HCT116 (cell line): ENCODE measurements around the gene KIF14.

ENCODE experiments used
- EZH2 ChIP-seq: fragments of 200-600 bp; sonication (generic); IDR thresholded peaks from 2 replicates; pipeline ENCODE4 v1.6.1; 2017; ENCODE audit warnings: antibody characterized with exemption, mixed run types
- POLR2A ChIP-seq: IDR thresholded peaks from 2 replicates; pipeline ENCODE4 v1.7.0; 2011; ENCODE audit warnings: borderline replicate concordance; ENCODE audit not compliant: insufficient read depth, insufficient read length; ENCODE audit errors: extremely low read depth
- POLR2AphosphoS5 ChIP-seq: IDR thresholded peaks from 2 replicates; pipeline ENCODE4 v1.6.1; 2011; ENCODE audit warnings: mild to moderate bottlenecking, low read depth, low read length, moderate library complexity
- RAD21 ChIP-seq: IDR thresholded peaks from 2 replicates; pipeline ENCODE4 v1.6.1; 2012; ENCODE audit warnings: low read depth, mild to moderate bottlenecking
- SRF ChIP-seq: IDR thresholded peaks from 2 replicates; pipeline ENCODE4 v1.6.1; 2012; ENCODE audit warnings: low read depth
- TCF7L2 ChIP-seq: IDR thresholded peaks from 2 replicates; pipeline ENCODE4 v1.7.0; 2011; ENCODE audit warnings: borderline replicate concordance, inconsistent platforms; ENCODE audit not compliant: insufficient read depth, insufficient read length; ENCODE audit errors: extremely low read depth
- ZNF274 ChIP-seq: fragments of 200-500 bp; sonication (Bioruptor generic); IDR thresholded peaks from 2 replicates; pipeline ENCODE4 v1.6.1; 2014; ENCODE audit warnings: mild to moderate bottlenecking, low read depth, low read length, inconsistent platforms
- TF ChIP-seq, protein P1 (sequence below): IDR thresholded peaks from 2 replicates; pipeline ENCODE4 v1.6.1; 2012; ENCODE audit warnings: low read depth
- TF ChIP-seq, protein P2 (sequence below): IDR thresholded peaks from 2 replicates; pipeline ENCODE4 v1.6.1; 2012
- TF ChIP-seq, protein P3 (sequence below), 3 experiments: fragments of 200-600 bp in 1 of 3; sonication (generic) in 1 of 3; IDR thresholded peaks in 2 of 3; conservative IDR thresholded peaks in 1 of 3; 2 replicates each; pipeline ENCODE4 v1.5.1; 2012 to 2017; ENCODE audit warnings: low read depth in 2 of 3, low read length in 2 of 3, antibody characterized with exemption in 1 of 3, borderline replicate concordance in 1 of 3, control low read depth in 1 of 3, mild to moderate bottlenecking in 1 of 3, mixed read lengths in 1 of 3, mixed run types in 1 of 3, moderate library complexity in 1 of 3; ENCODE audit not compliant: insufficient read depth in 1 of 3

DNA sequence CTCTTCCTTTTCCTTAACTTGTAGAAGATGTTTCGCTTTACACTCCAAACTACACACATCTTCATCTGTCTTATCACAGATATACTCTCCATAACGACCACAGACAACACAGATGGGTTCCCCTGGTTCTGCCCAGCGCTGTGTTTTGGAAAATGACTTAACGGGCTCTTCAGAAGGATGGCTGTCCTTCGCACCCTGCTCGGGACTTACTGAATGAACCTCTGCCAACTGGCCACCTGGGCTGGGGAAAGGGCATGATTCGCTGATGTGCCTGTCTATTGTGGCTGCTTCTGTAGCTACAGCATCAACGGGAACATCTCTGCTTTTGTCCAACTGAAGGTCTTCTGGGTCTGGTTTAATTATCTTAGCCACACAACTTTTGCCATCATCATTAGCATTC is 45.8 kb upstream of the KIF14 start:
- TF ChIP-seq POLR2A (no peak), TCF7L2 (no peak), POLR2AphosphoS5 (no peak), SRF (no peak), EZH2 (no peak), RAD21 (no peak), ZNF274 (no peak)
- TF ChIP-seq, protein P1, sequence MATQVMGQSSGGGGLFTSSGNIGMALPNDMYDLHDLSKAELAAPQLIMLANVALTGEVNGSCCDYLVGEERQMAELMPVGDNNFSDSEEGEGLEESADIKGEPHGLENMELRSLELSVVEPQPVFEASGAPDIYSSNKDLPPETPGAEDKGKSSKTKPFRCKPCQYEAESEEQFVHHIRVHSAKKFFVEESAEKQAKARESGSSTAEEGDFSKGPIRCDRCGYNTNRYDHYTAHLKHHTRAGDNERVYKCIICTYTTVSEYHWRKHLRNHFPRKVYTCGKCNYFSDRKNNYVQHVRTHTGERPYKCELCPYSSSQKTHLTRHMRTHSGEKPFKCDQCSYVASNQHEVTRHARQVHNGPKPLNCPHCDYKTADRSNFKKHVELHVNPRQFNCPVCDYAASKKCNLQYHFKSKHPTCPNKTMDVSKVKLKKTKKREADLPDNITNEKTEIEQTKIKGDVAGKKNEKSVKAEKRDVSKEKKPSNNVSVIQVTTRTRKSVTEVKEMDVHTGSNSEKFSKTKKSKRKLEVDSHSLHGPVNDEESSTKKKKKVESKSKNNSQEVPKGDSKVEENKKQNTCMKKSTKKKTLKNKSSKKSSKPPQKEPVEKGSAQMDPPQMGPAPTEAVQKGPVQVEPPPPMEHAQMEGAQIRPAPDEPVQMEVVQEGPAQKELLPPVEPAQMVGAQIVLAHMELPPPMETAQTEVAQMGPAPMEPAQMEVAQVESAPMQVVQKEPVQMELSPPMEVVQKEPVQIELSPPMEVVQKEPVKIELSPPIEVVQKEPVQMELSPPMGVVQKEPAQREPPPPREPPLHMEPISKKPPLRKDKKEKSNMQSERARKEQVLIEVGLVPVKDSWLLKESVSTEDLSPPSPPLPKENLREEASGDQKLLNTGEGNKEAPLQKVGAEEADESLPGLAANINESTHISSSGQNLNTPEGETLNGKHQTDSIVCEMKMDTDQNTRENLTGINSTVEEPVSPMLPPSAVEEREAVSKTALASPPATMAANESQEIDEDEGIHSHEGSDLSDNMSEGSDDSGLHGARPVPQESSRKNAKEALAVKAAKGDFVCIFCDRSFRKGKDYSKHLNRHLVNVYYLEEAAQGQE: no peak
- TF ChIP-seq, protein P2, sequence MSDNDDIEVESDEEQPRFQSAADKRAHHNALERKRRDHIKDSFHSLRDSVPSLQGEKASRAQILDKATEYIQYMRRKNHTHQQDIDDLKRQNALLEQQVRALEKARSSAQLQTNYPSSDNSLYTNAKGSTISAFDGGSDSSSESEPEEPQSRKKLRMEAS: no peak
- TF ChIP-seq, protein P3, sequence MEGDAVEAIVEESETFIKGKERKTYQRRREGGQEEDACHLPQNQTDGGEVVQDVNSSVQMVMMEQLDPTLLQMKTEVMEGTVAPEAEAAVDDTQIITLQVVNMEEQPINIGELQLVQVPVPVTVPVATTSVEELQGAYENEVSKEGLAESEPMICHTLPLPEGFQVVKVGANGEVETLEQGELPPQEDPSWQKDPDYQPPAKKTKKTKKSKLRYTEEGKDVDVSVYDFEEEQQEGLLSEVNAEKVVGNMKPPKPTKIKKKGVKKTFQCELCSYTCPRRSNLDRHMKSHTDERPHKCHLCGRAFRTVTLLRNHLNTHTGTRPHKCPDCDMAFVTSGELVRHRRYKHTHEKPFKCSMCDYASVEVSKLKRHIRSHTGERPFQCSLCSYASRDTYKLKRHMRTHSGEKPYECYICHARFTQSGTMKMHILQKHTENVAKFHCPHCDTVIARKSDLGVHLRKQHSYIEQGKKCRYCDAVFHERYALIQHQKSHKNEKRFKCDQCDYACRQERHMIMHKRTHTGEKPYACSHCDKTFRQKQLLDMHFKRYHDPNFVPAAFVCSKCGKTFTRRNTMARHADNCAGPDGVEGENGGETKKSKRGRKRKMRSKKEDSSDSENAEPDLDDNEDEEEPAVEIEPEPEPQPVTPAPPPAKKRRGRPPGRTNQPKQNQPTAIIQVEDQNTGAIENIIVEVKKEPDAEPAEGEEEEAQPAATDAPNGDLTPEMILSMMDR (IDR thresholded peaks at IDR 0.05 in 2 of 3, conservative IDR thresholded peaks at IDR 0.05 in 1 of 3; ENCODE audit: borderline replicate concordance in 1 of 3, insufficient read depth in 1 of 3, low read depth in 2 of 3, low read length in 2 of 3): no peak
